HepG2 (cell line): ENCODE results near the gene C16orf54. TPM values are rescaled to one million over a fixed set of nuclear protein-coding genes. Genes with fewer than 3 reads are reported as not detected.

Experiments used
- AKNA ChIP-seq: sonication (generic); formaldehyde crosslinking; IDR thresholded peaks from 2 replicates; pipeline ENCODE4 v1.4.0; 2020; ENCODE audit warnings: missing genetic modification reagents, borderline replicate concordance
- ATF1 ChIP-seq: IDR thresholded peaks from 2 replicates; pipeline ENCODE4 v1.6.1; 2016; ENCODE audit warnings: mild to moderate bottlenecking, control low read depth
- ATF7 ChIP-seq, 2 experiments: fragments of 450-650 bp in 1 of 2; sonication (generic) in 1 of 2; formaldehyde crosslinking in 1 of 2; IDR thresholded peaks; 2 replicates each; pipeline versions ENCODE4 v1.4.0 to v1.6.1; 2016 to 2020; ENCODE audit warnings: antibody characterized with exemption in 1 of 2, mild to moderate bottlenecking in 1 of 2, missing genetic modification reagents in 1 of 2
- BRF2 ChIP-seq: sonication (generic); formaldehyde crosslinking; IDR thresholded peaks from 2 replicates; pipeline ENCODE4 v1.8.1; 2022; ENCODE audit warnings: mild to moderate bottlenecking, missing genetic modification reagents
- DNMT3B ChIP-seq: conservative IDR thresholded peaks from 2 replicates; pipeline ENCODE4 v1.6.1; 2016; ENCODE audit warnings: missing biosample characterization, control low read depth
- GPN1 ChIP-seq: sonication (generic); formaldehyde crosslinking; IDR thresholded peaks from 2 replicates; pipeline ENCODE4 v1.5.1; 2020; ENCODE audit warnings: missing genetic modification reagents, borderline replicate concordance
- GTF2F1 ChIP-seq: fragments of 150-350 bp; IDR thresholded peaks from 2 replicates; pipeline ENCODE4 v1.6.1; 2014; ENCODE audit warnings: low read length
- HDAC1 ChIP-seq: sonication (generic); formaldehyde crosslinking; IDR thresholded peaks from 2 replicates; pipeline ENCODE4 v1.5.1; 2020; ENCODE audit warnings: mild to moderate bottlenecking, missing genetic modification reagents
- KLF12 ChIP-seq: sonication (generic); formaldehyde crosslinking; IDR thresholded peaks from 2 replicates; pipeline ENCODE4 v1.4.0; 2020; ENCODE audit warnings: missing genetic modification reagents, borderline replicate concordance
- NFIC ChIP-seq: IDR thresholded peaks from 2 replicates; pipeline ENCODE4 v1.6.1; 2012; ENCODE audit warnings: mild to moderate bottlenecking, low read length, inconsistent platforms
- NR1H2 ChIP-seq: sonication (generic); formaldehyde crosslinking; IDR thresholded peaks from 2 replicates; pipeline ENCODE4 v1.8.1; 2022; ENCODE audit warnings: low read depth, missing genetic modification reagents, borderline replicate concordance
- TBP ChIP-seq: sonication (generic); formaldehyde crosslinking; IDR thresholded peaks from 2 replicates; pipeline ENCODE4 v1.5.0; 2020; ENCODE audit warnings: missing genetic modification reagents
- ZBTB3 ChIP-seq: sonication (generic); formaldehyde crosslinking; IDR thresholded peaks from 2 replicates; pipeline ENCODE4 v1.4.0; 2020; ENCODE audit warnings: low read depth, mild to moderate bottlenecking, moderate library complexity, missing genetic modification reagents, borderline replicate concordance
- ZFP37 ChIP-seq: sonication (generic); formaldehyde crosslinking; IDR thresholded peaks from 2 replicates; pipeline ENCODE4 v1.4.0; 2020; ENCODE audit warnings: missing genetic modification reagents, borderline replicate concordance
- ZMYM2 ChIP-seq: sonication (generic); formaldehyde crosslinking; IDR thresholded peaks from 2 replicates; pipeline ENCODE4 v1.8.0; 2022; ENCODE audit warnings: mild to moderate bottlenecking, missing genetic modification reagents
- ZNF136 ChIP-seq: sonication (generic); formaldehyde crosslinking; IDR thresholded peaks from 2 replicates; pipeline ENCODE4 v1.8.1; 2022; ENCODE audit warnings: low read depth, mild to moderate bottlenecking, moderate library complexity, missing genetic modification reagents
- ZNF496 ChIP-seq: sonication (generic); formaldehyde crosslinking; IDR thresholded peaks from 2 replicates; pipeline ENCODE4 v1.8.1; 2023; ENCODE audit warnings: mild to moderate bottlenecking, moderate library complexity, missing genetic modification reagents; ENCODE audit not compliant: insufficient replicate concordance
- ZNF777 ChIP-seq: sonication (generic); formaldehyde crosslinking; IDR thresholded peaks from 2 replicates; pipeline ENCODE4 v1.4.0; 2020; ENCODE audit warnings: missing genetic modification reagents
- ZNF780A ChIP-seq: sonication (generic); formaldehyde crosslinking; IDR thresholded peaks from 2 replicates; pipeline ENCODE4 v1.8.0; 2022; ENCODE audit warnings: mild to moderate bottlenecking, missing genetic modification reagents, moderate library complexity
- ZNF800 ChIP-seq: sonication (generic); formaldehyde crosslinking; IDR thresholded peaks from 2 replicates; pipeline ENCODE4 v1.4.0; 2020; ENCODE audit warnings: missing genetic modification reagents
- ZSCAN21 ChIP-seq: sonication (generic); formaldehyde crosslinking; IDR thresholded peaks from 2 replicates; pipeline ENCODE4 v1.8.0; 2022; ENCODE audit warnings: mild to moderate bottlenecking, missing genetic modification reagents, moderate library complexity, borderline replicate concordance
- polyA plus RNA-seq, 8 experiments: library from polyadenylated mRNA; depleted of rRNA in 3 of 8; stranded (reverse) in 7 of 8; unstranded in 1 of 8; fragments of >200 nt; fragmentation: Illumina TruSeq in 4 of 8; extraction: Trizol in 4 of 8; gene quantifications; 2 replicates each; pipeline versions ENCODE4 v1.2.1 to v1.2.3, GENCODE V29; 2011 to 2016; ENCODE audit warnings: low read depth in 4 of 8, missing spikeins in 1 of 8, mixed read lengths in 1 of 8; ENCODE audit not compliant: insufficient read depth in 1 of 8
- total RNA-seq, 5 experiments: library from RNA; depleted of rRNA; stranded (reverse); fragments of >200 nt; fragmentation: Illumina TruSeq; extraction: Trizol; gene quantifications; 2 replicates each; pipeline ENCODE4 v1.2.3, GENCODE V29; 2016; ENCODE audit warnings: low read depth in 1 of 5

C16orf54 gene
- total and polyA plus RNA-seq, 2 of the 13 experiments (the other 11 are each of a cell fraction or from before 2014, with no cell fraction given), result not detected

GRCh38 chr16:29790183-29790948 lies 44.6 kb upstream of the C16orf54 start, which contains the start of gene KIF22 (continued):
- TF ChIP-seq ZMYM2 (CRISPR knock-in tag) (no peak; the same call in 1 of the 2 replicates), ZNF780A (CRISPR knock-in tag) (0 out of 2 replicates have a peak, but pooled peaks have one; percentile 38), ATF1 (peak; percentile 79), ZFP37 (CRISPR knock-in tag) (peak; percentile 85; the same call in 1 of the 2 replicates), NR1H2 (CRISPR knock-in tag) (no peak; the same call in 1 of the 2 replicates), GTF2F1 (0 out of 2 replicates have a peak, but pooled peaks have one; percentile 20), TBP (CRISPR knock-in tag) (peak; percentile 79; the same call in 1 of the 2 replicates), HDAC1 (peak; percentile 98), AKNA (CRISPR knock-in tag) (no peak), ZNF496 (CRISPR knock-in tag) (no peak), ATF7 (IDR thresholded peaks at IDR 0.05) (no peak), ATF7 (CRISPR knock-in tag; IDR thresholded peaks at IDR 0.05) (0 out of 2 replicates have a peak, but pooled peaks have one; percentile 54), KLF12 (CRISPR knock-in tag) (no peak; the same call in 1 of the 2 replicates), ZNF800 (CRISPR knock-in tag) (peak; percentile 92), GPN1 (no peak; the same call in 1 of the 2 replicates), DNMT3B (CRISPR knock-in tag) (no peak), ZSCAN21 (CRISPR knock-in tag) (peak; percentile 61), ZBTB3 (CRISPR knock-in tag) (0 out of 2 replicates have a peak, but pooled peaks have one; percentile 77), ZNF136 (CRISPR knock-in tag) (peak; percentile 76; the same call in 1 of the 2 replicates), NFIC (no peak), ZNF777 (CRISPR knock-in tag) (peak; percentile 63; the same call in 1 of the 2 replicates), BRF2 (CRISPR knock-in tag) (peak; percentile 89)
